ENCODE data around the gene SIPA1L3. TPM values are rescaled to one million over a fixed set of nuclear protein-coding genes. Genes with fewer than 3 reads are reported as not detected.

SIPA1L3 gene
- total and polyA plus RNA-seq, 2 experiments from 2014 or later, result 13.7 to 23.3 TPM

DNA sequence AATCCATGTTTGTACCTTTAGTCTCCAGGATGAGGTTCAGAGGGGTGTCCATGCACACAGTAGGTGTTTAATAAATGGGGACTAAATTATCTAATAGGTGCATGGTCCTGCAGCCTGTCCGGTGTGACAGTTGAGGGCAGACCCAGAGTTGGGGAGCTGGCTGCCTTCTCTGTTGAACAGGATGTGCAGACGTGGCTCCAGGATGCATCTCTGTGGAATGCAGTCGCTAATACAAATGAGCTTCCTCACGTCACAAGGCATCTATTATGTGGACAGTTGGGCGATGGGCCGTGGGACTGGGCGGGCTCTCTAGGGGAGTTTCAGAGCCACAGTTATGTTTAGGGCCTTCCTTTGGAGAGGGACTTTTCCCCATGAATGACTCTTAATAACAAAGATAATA, 71.0 kb downstream of the SIPA1L3 start:
- TF ChIP-seq, protein P1, sequence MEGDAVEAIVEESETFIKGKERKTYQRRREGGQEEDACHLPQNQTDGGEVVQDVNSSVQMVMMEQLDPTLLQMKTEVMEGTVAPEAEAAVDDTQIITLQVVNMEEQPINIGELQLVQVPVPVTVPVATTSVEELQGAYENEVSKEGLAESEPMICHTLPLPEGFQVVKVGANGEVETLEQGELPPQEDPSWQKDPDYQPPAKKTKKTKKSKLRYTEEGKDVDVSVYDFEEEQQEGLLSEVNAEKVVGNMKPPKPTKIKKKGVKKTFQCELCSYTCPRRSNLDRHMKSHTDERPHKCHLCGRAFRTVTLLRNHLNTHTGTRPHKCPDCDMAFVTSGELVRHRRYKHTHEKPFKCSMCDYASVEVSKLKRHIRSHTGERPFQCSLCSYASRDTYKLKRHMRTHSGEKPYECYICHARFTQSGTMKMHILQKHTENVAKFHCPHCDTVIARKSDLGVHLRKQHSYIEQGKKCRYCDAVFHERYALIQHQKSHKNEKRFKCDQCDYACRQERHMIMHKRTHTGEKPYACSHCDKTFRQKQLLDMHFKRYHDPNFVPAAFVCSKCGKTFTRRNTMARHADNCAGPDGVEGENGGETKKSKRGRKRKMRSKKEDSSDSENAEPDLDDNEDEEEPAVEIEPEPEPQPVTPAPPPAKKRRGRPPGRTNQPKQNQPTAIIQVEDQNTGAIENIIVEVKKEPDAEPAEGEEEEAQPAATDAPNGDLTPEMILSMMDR (IDR thresholded peaks at IDR 0.05; ENCODE audit: poor library complexity), result no peak
- TF ChIP-seq EZH2 (IDR thresholded peaks at IDR 0.05; ENCODE audit: borderline replicate concordance) (no peak), EZH2phosphoT487 (IDR thresholded peaks at IDR 0.05; ENCODE audit: low read depth, severe bottlenecking, unreplicated experiment) (no peak)
- H2AFZ ChIP-seq, result no peak overlapping the region
- H3K79me2 ChIP-seq, result peaks cover 84% of the 10 kb centered on the region
- no peak for DNase-seq (ENCODE audit: low spot score)
- H3K4me1 ChIP-seq (ENCODE audit: insufficient read depth), result peaks cover 25% of the 10 kb centered on the region
- H3K27me3 ChIP-seq, result no peaks in the 10 kb centered on the region
- no peaks in the 10 kb centered on the region for H3K36me3 ChIP-seq (replicated peaks; ENCODE audit: insufficient read depth, low read depth)
- H3K9me3 ChIP-seq (ENCODE audit: low read depth), result no peaks in the 10 kb centered on the region
- no peaks in the 10 kb centered on the region for H3K9me2 ChIP-seq (replicated peaks; ENCODE audit: insufficient read depth)
- no peak overlapping the region for H3K27ac ChIP-seq
- no peak overlapping the region for H3K4me3 ChIP-seq
- 76% methylated on average over 7 of the region's 7 CpGs for WGBS (ENCODE audit: low lambda C conversion rate, missing lambda C conversion rate)
- H4K20me1 ChIP-seq (ENCODE audit: insufficient read depth, poor library complexity, severe bottlenecking), result no peaks in the 10 kb centered on the region
- H3K4me2 ChIP-seq, result no peak overlapping the region

DNA sequence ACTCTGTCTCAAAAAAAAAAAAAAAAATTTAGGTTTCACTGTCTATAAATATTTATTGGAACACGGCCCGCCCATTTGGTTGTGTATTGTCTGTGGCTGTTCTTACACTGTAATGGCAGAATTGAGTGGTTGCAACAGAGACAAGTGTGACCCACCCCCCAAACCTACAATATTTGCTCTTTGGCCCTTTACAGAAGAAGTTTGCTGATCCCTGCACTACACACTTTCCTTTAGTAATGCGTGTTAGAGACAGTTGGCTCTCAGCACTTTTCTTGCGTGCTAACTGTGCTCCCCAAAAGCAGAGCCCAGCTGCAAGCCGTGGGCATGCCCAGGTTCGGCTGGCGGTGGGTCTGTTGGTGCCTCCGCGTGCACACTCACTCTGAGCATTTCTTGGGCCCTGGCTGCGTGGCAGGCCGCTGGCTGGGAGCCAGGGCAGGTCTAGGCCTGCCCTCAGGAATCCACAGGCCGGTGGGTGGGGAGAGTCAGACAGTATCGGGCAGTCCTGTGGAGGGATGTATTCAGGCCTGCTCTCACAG, 72.6 kb downstream of the SIPA1L3 start:
- peaks cover 25% of the 10 kb centered on the region for H3K4me1 ChIP-seq (ENCODE audit: insufficient read depth)
- no peak for TF ChIP-seq EZH2 (IDR thresholded peaks at IDR 0.05; ENCODE audit: borderline replicate concordance)
- no peak for TF ChIP-seq EZH2phosphoT487 (IDR thresholded peaks at IDR 0.05; ENCODE audit: low read depth, severe bottlenecking, unreplicated experiment)
- TF ChIP-seq, protein P1 (IDR thresholded peaks at IDR 0.05; ENCODE audit: poor library complexity), result no peak
- peak; percentile 36 for DNase-seq (ENCODE audit: low spot score)
- H3K27me3 ChIP-seq, result no peaks in the 10 kb centered on the region
- no peak overlapping the region for H3K4me3 ChIP-seq
- peaks cover 89% of the 10 kb centered on the region for H3K79me2 ChIP-seq
- H3K27ac ChIP-seq, result peak overlapping the region; percentile 42
- H3K36me3 ChIP-seq (replicated peaks; ENCODE audit: insufficient read depth, low read depth), result no peaks in the 10 kb centered on the region
- WGBS (ENCODE audit: low lambda C conversion rate, missing lambda C conversion rate), result 84% methylated on average over 13 of the region's 13 CpGs
- H3K9me2 ChIP-seq (replicated peaks; ENCODE audit: insufficient read depth), result no peaks in the 10 kb centered on the region
- H3K4me2 ChIP-seq, result no peak overlapping the region
- H4K20me1 ChIP-seq (ENCODE audit: insufficient read depth, poor library complexity, severe bottlenecking), result no peaks in the 10 kb centered on the region
- no peaks in the 10 kb centered on the region for H3K9me3 ChIP-seq (ENCODE audit: low read depth)
- H2AFZ ChIP-seq, result no peak overlapping the region

GRCh38 chr19:37980419-37981170, 73.6 kb downstream of the SIPA1L3 start:
- TF ChIP-seq EZH2phosphoT487 (IDR thresholded peaks at IDR 0.05; ENCODE audit: low read depth, severe bottlenecking, unreplicated experiment), result no peak
- TF ChIP-seq EZH2 (IDR thresholded peaks at IDR 0.05; ENCODE audit: borderline replicate concordance), result no peak
- TF ChIP-seq, protein P1 (IDR thresholded peaks at IDR 0.05; ENCODE audit: poor library complexity), result no peak
- H3K4me2 ChIP-seq, result no peak overlapping the region
- peaks cover 89% of the 10 kb centered on the region for H3K79me2 ChIP-seq

More at GRCh38 chr19:37980419-37981170, 73.6 kb downstream of the SIPA1L3 start:
- peaks cover 25% of the 10 kb centered on the region for H3K4me1 ChIP-seq (ENCODE audit: insufficient read depth)
- H3K4me3 ChIP-seq, result no peak overlapping the region
- no peaks in the 10 kb centered on the region for H4K20me1 ChIP-seq (ENCODE audit: insufficient read depth, poor library complexity, severe bottlenecking)
- H3K36me3 ChIP-seq (replicated peaks; ENCODE audit: insufficient read depth, low read depth), result no peaks in the 10 kb centered on the region
- H3K27me3 ChIP-seq, result no peaks in the 10 kb centered on the region
- H3K9me3 ChIP-seq (ENCODE audit: low read depth), result no peaks in the 10 kb centered on the region
- 87% methylated on average over 9 of the region's 12 CpGs for WGBS (ENCODE audit: low lambda C conversion rate, missing lambda C conversion rate)
- H3K27ac ChIP-seq, result peak overlapping the region; percentile 53
- no peak overlapping the region for H2AFZ ChIP-seq
- DNase-seq (ENCODE audit: low spot score), result no peak
- H3K9me2 ChIP-seq (replicated peaks; ENCODE audit: insufficient read depth), result no peaks in the 10 kb centered on the region
